Coronary artery (tissue), 2 donors: ENCODE measurements around the gene TACC2.

Experiments
- DNase-seq: peaks from one replicate; pipeline ENCODE4 v3.0.0-alpha.2; 2017; ENCODE audit warnings: low spot score
- H3K27ac ChIP-seq, 2 donors: fragments of 200-600 bp; sonication (generic); one replicate each; pipeline ENCODE4 v1.5.1; 2016 to 2019
- H3K4me3 ChIP-seq: fragments of 200-600 bp; sonication (generic); 2 replicates; pipeline ENCODE4 v1.5.1; 2016; ENCODE audit warnings: mild to moderate bottlenecking, moderate library complexity
- CTCF ChIP-seq: fragments of 200-600 bp; sonication (generic); IDR thresholded peaks from one replicate; pipeline ENCODE4 v1.5.1; 2019; ENCODE audit warnings: antibody characterized with exemption

TACC2 gene

GRCh38 chr10:122225330-122225729 is 236.4 kb downstream of the TACC2 start:
- DNase-seq, result no peak
- H3K27ac ChIP-seq, result no peak overlapping the region
- H3K4me3 ChIP-seq, result no peak overlapping the region
- no peak for TF ChIP-seq CTCF

- TF ChIP-seq CTCF, result no peak
- no peak for DNase-seq
- H3K4me3 ChIP-seq, result no peak overlapping the region
- no peak overlapping the region for H3K27ac ChIP-seq
Observed at GRCh38 chr10:122227754-122228153, 238.8 kb downstream of the TACC2 start.

GRCh38 chr10:122229666-122230065 is 240.7 kb downstream of the TACC2 start:
- no peak for TF ChIP-seq CTCF
- Histone ChIP-seq H3K27ac (no peak overlapping the region), H3K4me3 (no peak overlapping the region)
- DNase-seq, result no peak

GRCh38 chr10:122230222-122230621 is 241.3 kb downstream of the TACC2 start:
- Histone ChIP-seq H3K27ac (no peak overlapping the region), H3K4me3 (no peak overlapping the region)
- TF ChIP-seq CTCF, result no peak
- DNase-seq, result no peak

- no peak overlapping the region for H3K4me3 ChIP-seq
- TF ChIP-seq CTCF, result no peak
- no peak for DNase-seq
- no peak overlapping the region for H3K27ac ChIP-seq
Observed at GRCh38 chr10:122232769-122233168, 243.8 kb downstream of the TACC2 start.

- H3K4me3 ChIP-seq, result no peak overlapping the region
- H3K27ac ChIP-seq, result no peak overlapping the region
- no peak for TF ChIP-seq CTCF
- DNase-seq, result no peak
Observed at GRCh38 chr10:122233857-122234348, 244.9 kb downstream of the TACC2 start.

- Histone ChIP-seq H3K27ac (no peak overlapping the region), H3K4me3 (no peak overlapping the region)
- TF ChIP-seq CTCF, result no peak
- no peak for DNase-seq
Observed at GRCh38 chr10:122234416-122234815, 245.5 kb downstream of the TACC2 start.
